GM10847 (cell line): ENCODE data around the gene ANKRD34B.

ENCODE experiments used
- POLR2A ChIP-seq: IDR thresholded peaks from 2 replicates; pipeline ENCODE4 v1.6.1; 2011; ENCODE audit not compliant: insufficient read length; ENCODE audit errors: extremely low read depth

ANKRD34B gene

GRCh38 chr5:80569961-80570786 is at the start of gene ANKRD34B:
Gene ANKRD34B (minus strand): TSS chr5:80570280. CDS start chr5:80560019, 10,261 bp downstream.
- TF ChIP-seq POLR2A = no peak

GRCh38 chr5:80619086-80619485 is 49.0 kb upstream of the ANKRD34B start:
- no peak for TF ChIP-seq POLR2A

- no peak for TF ChIP-seq POLR2A
Measured at GRCh38 chr5:80618438-80618837, 48.4 kb upstream of the ANKRD34B start.

GRCh38 chr5:80615266-80615914 is 45.3 kb upstream of the ANKRD34B start:
- no peak for TF ChIP-seq POLR2A

- no peak for TF ChIP-seq POLR2A
Measured at GRCh38 chr5:80609692-80610091, 39.6 kb upstream of the ANKRD34B start.

GRCh38 chr5:80608731-80609130 is 38.7 kb upstream of the ANKRD34B start:
- no peak for TF ChIP-seq POLR2A

- TF ChIP-seq POLR2A = no peak
Measured at GRCh38 chr5:80607832-80608231, 37.8 kb upstream of the ANKRD34B start.

GRCh38 chr5:80607343-80607742 is 37.3 kb upstream of the ANKRD34B start:
- TF ChIP-seq POLR2A = no peak

GRCh38 chr5:80600943-80601693 is 31.0 kb upstream of the ANKRD34B start:
- TF ChIP-seq POLR2A = no peak

GRCh38 chr5:80597500-80597899 is 27.4 kb upstream of the ANKRD34B start:
- no peak for TF ChIP-seq POLR2A

GRCh38 chr5:80594810-80595209 is 24.7 kb upstream of the ANKRD34B start:
- no peak for TF ChIP-seq POLR2A

- TF ChIP-seq POLR2A = no peak
Measured at GRCh38 chr5:80592761-80593160, 22.7 kb upstream of the ANKRD34B start.

GRCh38 chr5:80592105-80592504 is 22.0 kb upstream of the ANKRD34B start:
- no peak for TF ChIP-seq POLR2A

GRCh38 chr5:80591352-80591751 is 21.3 kb upstream of the ANKRD34B start:
- no peak for TF ChIP-seq POLR2A

GRCh38 chr5:80590766-80591165 is 20.7 kb upstream of the ANKRD34B start:
- no peak for TF ChIP-seq POLR2A
